ENCODE data around the gene ZNF438.

- no peak for TF ChIP-seq REST (IDR thresholded peaks at IDR 0.05; ENCODE audit: insufficient read depth in 1 of 2, low read depth in 2 of 2, low read length in 2 of 2)
- TF ChIP-seq POLR2AphosphoS5 (IDR thresholded peaks at IDR 0.05; ENCODE audit: low read depth, low read length), result no peak
- TF ChIP-seq SIN3A (IDR thresholded peaks at IDR 0.05; ENCODE audit: borderline replicate concordance, insufficient read depth, low read length), result no peak
- TF ChIP-seq TAF1 (IDR thresholded peaks at IDR 0.05; ENCODE audit: borderline replicate concordance, insufficient read depth, low read length), result no peak
- TF ChIP-seq FOXP2 (optimal IDR thresholded peaks at IDR 0.05; ENCODE audit: borderline replicate concordance, extremely low read depth, extremely low read length, insufficient read depth), result no peak
These were observed 214.1 kb downstream of the ZNF438 start for GRCh38 chr10:30817541-30817940.
